Fibroblast of lung (primary cell): ENCODE results near the gene PNRC1.

Experiments used
- CTCF ChIP-seq, 2 donors: IDR thresholded peaks in 1 of 2; conservative IDR thresholded peaks in 1 of 2; 1 replicate in 1 of 2; 2 replicates in 1 of 2; pipeline ENCODE4 v1.5.1; 2011 to 2012; ENCODE audit warnings: low read length in 2 of 2, control low read depth in 1 of 2, inconsistent platforms in 1 of 2, low read depth in 1 of 2, mild to moderate bottlenecking in 1 of 2
- EZH2 ChIP-seq: IDR thresholded peaks from 2 replicates; pipeline ENCODE4 v1.5.1; 2012; ENCODE audit warnings: low read length, control low read depth, mild to moderate bottlenecking; ENCODE audit errors: missing control alignments

- TF ChIP-seq CTCF (conservative IDR thresholded peaks at IDR 0.05 in 1 of 2, IDR thresholded peaks at IDR 0.05 in 1 of 2; ENCODE audit: low read depth in 1 of 2, low read length in 2 of 2) (no peak), EZH2 (no peak)
Measured at GRCh38 chr6:89084954-89085353, 4.4 kb downstream of the PNRC1 start.
